ENCODE measurements around the gene SCN2B.

Gene SCN2B

GRCh38 chr11:118176778-118177134 is 317 bp upstream of the SCN2B start:
- no peak overlapping the region for H3K4me3 ChIP-seq (ENCODE audit: low read depth, low read length)
- DNase-seq (ENCODE audit: low read depth), result no peak
- TF ChIP-seq CTCF (IDR thresholded peaks at IDR 0.05; ENCODE audit: low read depth, low read length, missing control alignments), result no peak
- in situ Hi-C loops (cut with HindIII; ENCODE audit: low sequenced_read_pairs), result no loop called here

- no peak for DNase-seq (ENCODE audit: low read depth)
- no peak overlapping the region for H3K4me3 ChIP-seq (ENCODE audit: low read depth, low read length)
- no peak for TF ChIP-seq CTCF (IDR thresholded peaks at IDR 0.05; ENCODE audit: low read depth, low read length, missing control alignments)
- in situ Hi-C loops (cut with HindIII; ENCODE audit: low sequenced_read_pairs), result no loop called here
Measured at GRCh38 chr11:118175031-118175992, 1.1 kb downstream of the SCN2B start.

- H3K4me3 ChIP-seq (ENCODE audit: low read depth, low read length), result no peak overlapping the region
- no peak for TF ChIP-seq CTCF (IDR thresholded peaks at IDR 0.05; ENCODE audit: low read depth, low read length, missing control alignments)
- no peak for DNase-seq (ENCODE audit: low read depth)
- in situ Hi-C loops (cut with HindIII; ENCODE audit: low sequenced_read_pairs), result no loop called here
Measured at GRCh38 chr11:118174006-118174567, 2.4 kb downstream of the SCN2B start.

- TF ChIP-seq CTCF (IDR thresholded peaks at IDR 0.05; ENCODE audit: low read depth, low read length, missing control alignments), result no peak
- no peak overlapping the region for H3K4me3 ChIP-seq (ENCODE audit: low read depth, low read length)
- in situ Hi-C loops (cut with HindIII; ENCODE audit: low sequenced_read_pairs), result no loop called here
- no peak for DNase-seq (ENCODE audit: low read depth)
Measured at GRCh38 chr11:118172356-118172755, 4.1 kb downstream of the SCN2B start.

GRCh38 chr11:118171269-118172062 is 5.0 kb downstream of the SCN2B start:
- DNase-seq (ENCODE audit: low read depth), result peak; percentile 23
- no peak overlapping the region for H3K4me3 ChIP-seq (ENCODE audit: low read depth, low read length)
- TF ChIP-seq CTCF (IDR thresholded peaks at IDR 0.05; ENCODE audit: low read depth, low read length, missing control alignments), result peak; percentile 87
- in situ Hi-C loops (cut with HindIII; ENCODE audit: low sequenced_read_pairs), result no loop called here

GRCh38 chr11:118170882-118171268 is 5.6 kb downstream of the SCN2B start:
- no peak for TF ChIP-seq CTCF (IDR thresholded peaks at IDR 0.05; ENCODE audit: low read depth, low read length, missing control alignments)
- in situ Hi-C loops (cut with HindIII; ENCODE audit: low sequenced_read_pairs), result no loop called here
- DNase-seq (ENCODE audit: low read depth), result no peak
- no peak overlapping the region for H3K4me3 ChIP-seq (ENCODE audit: low read depth, low read length)

Data from astrocyte of the cerebellum (primary cell).